Right lobe of liver (tissue), 4 donors: ENCODE data around the gene DSCAML1.

Source experiments
- POLR2A ChIP-seq: fragments of 450-650 bp; IDR thresholded peaks from one replicate; pipeline ENCODE4 v1.6.1; 2017; ENCODE audit warnings: antibody characterized with exemption, mild to moderate bottlenecking
- TF ChIP-seq, protein P1 (sequence below), 4 donors: fragments of 200-600 bp in 3 of 4; fragments of 450-650 bp in 1 of 4; IDR thresholded peaks; one replicate each; pipeline versions ENCODE4 v1.5.1 to v1.8.0; 2016 to 2022; ENCODE audit warnings: antibody characterized with exemption in 4 of 4, mild to moderate bottlenecking in 2 of 4
- donor health status: DM: no; HTN: no; CAD: no.
- donor health status: DM: no; HTN: no; CAD: no.
- donor health status: DM: no; HTN: yes; CAD: no.

DNA sequence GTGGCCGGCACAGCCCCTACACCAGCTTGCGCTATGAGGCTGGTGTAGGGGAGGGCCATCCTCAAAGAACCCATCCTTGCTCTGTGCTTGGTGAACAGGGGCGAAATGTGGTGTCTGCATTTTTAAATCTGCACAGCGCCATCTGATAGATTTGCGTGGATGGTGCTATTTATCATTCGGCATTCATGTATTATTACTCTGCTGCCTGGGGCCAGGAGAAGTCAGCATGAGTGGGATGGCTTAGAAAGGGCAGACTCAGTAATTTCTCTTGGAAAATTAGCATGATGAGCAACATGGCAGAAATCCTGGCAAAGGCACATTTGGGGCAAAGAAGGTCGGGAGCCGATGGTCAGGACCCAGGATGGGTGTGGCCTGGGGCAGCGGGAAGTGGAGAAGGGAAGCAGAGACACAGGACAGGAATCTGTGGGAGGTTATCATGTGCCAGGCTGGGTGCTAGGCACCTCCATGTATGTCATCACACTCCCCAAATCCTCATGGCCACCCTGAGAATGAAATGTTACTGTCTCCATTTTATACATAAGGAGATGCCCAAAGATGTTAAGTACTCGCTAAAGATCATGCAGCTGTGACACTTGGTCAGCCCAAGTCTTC is 320.4 kb downstream of the DSCAML1 start:
- TF ChIP-seq POLR2A: no peak
- TF ChIP-seq, protein P1, sequence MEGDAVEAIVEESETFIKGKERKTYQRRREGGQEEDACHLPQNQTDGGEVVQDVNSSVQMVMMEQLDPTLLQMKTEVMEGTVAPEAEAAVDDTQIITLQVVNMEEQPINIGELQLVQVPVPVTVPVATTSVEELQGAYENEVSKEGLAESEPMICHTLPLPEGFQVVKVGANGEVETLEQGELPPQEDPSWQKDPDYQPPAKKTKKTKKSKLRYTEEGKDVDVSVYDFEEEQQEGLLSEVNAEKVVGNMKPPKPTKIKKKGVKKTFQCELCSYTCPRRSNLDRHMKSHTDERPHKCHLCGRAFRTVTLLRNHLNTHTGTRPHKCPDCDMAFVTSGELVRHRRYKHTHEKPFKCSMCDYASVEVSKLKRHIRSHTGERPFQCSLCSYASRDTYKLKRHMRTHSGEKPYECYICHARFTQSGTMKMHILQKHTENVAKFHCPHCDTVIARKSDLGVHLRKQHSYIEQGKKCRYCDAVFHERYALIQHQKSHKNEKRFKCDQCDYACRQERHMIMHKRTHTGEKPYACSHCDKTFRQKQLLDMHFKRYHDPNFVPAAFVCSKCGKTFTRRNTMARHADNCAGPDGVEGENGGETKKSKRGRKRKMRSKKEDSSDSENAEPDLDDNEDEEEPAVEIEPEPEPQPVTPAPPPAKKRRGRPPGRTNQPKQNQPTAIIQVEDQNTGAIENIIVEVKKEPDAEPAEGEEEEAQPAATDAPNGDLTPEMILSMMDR (IDR thresholded peaks at IDR 0.05): no peak
